HUES48 (cell line): Measurements from ENCODE around the gene DAO.

ENCODE experiments used
- H3K27ac ChIP-seq: one replicate; pipeline ENCODE4 v1.7.0; 2013; ENCODE audit warnings: low read depth, low read length, inconsistent platforms
- H3K27me3 ChIP-seq: 2 replicates; pipeline ENCODE4 v1.6.1; 2013; ENCODE audit warnings: mild to moderate bottlenecking, low read length; ENCODE audit not compliant: control insufficient read depth, insufficient read depth
- H3K36me3 ChIP-seq: 2 replicates; pipeline ENCODE4 v1.6.1; 2013; ENCODE audit warnings: low read length; ENCODE audit not compliant: control insufficient read depth, insufficient read depth
- H3K4me1 ChIP-seq: 2 replicates; pipeline ENCODE4 v1.6.1; 2013; ENCODE audit warnings: mild to moderate bottlenecking, low read length; ENCODE audit not compliant: control insufficient read depth, insufficient read depth
- H3K4me3 ChIP-seq: 2 replicates; pipeline ENCODE4 v1.5.1; 2013; ENCODE audit warnings: mild to moderate bottlenecking, low read depth, low read length
- H3K9ac ChIP-seq: 2 replicates; pipeline ENCODE4 v1.6.1; 2013; ENCODE audit warnings: mild to moderate bottlenecking, low read depth, low read length, moderate library complexity
- H3K9me3 ChIP-seq: 2 replicates; pipeline ENCODE4 v1.6.1; 2013; ENCODE audit warnings: low read length; ENCODE audit not compliant: control insufficient read depth, insufficient read depth

DAO gene

DNA sequence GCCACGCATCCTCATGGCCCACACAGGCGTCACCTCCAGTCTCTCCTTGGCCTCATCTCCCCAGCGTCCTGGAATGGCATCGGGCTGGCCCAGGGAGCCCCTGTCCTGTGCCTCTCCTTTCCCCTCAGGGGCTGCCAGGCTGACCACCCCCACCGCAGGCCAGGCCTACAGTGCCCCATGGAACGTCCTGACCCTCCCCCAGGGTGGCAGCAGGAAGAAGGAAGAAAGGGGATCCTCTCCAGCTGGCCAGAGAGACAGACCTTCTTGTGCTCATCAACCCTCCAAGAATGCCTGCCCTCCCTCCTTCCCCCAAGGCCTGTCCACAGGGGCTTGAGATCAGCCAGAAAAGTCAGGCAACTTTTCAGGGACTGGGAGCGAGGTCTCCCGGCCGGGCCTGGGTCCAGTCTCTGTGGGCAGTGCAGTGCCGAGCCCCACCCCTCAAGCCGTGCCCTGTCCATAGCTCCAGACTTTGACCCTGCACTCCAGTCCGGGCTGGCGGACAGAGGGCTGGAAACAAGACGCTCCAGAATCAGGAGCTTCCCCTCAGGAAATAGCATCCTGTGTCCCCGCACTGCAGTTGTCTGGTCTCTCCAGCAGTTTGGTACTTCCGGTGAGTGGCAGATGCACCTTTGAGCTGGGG is at the start of gene DAO:
Gene DAO, plus strand, starts transcription at position 478 of the 640 bp plus-strand sequence. CDS start 4,915 bp downstream, outside the sequence.
- no peaks in the 10 kb centered on the region for H3K36me3 ChIP-seq
- no peak within 1 kb of the TSS for H3K27ac ChIP-seq
- H3K9ac ChIP-seq = no peak within 1 kb of the TSS
- no peaks in the 10 kb centered on the region for H3K9me3 ChIP-seq
- no peak within 1 kb of the TSS for H3K4me3 ChIP-seq
- no peaks in the 10 kb centered on the region for H3K27me3 ChIP-seq
- no peaks in the 10 kb centered on the region for H3K4me1 ChIP-seq

DNA sequence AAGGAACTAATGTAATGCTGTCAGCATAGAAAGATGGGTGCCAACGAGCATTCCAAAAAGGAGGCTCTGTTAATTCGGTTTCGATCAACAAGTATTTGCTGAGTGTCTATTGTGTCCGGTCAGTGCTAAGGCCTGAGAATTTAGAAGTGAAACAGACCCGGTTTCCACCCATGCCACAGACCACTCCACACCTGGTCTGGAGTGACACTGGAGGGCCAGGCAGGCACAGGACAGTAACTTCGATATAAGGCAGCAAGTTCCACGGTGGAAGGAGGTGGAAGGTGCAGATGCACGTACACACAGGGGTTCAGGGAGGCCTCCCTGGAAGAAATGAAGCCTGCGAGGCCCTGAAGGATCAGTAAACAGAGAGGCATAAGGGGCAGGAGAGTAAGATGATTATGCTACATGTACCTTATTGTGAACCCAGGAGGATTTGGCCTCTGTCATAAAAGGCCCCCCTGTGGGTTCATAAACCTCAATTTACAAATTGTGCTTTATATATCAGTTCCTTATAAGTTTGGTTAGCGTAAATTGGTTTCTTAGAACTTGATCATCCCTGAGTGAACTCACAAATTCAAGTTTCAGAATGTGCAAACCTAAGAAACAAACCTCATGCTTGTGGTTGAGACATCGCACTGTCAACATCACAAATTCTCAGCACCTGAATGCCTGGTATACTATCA is 48.4 kb upstream of the DAO start:
- H3K27ac ChIP-seq = no peak overlapping the region
- H3K4me3 ChIP-seq = no peak overlapping the region
- peaks cover 13% of the 10 kb centered on the region; the same call in 1 of the 2 replicates for H3K4me1 ChIP-seq
- H3K9me3 ChIP-seq = no peaks in the 10 kb centered on the region
- H3K27me3 ChIP-seq = no peaks in the 10 kb centered on the region
- no peak overlapping the region for H3K9ac ChIP-seq
- peaks cover 21% of the 10 kb centered on the region for H3K36me3 ChIP-seq

DNA sequence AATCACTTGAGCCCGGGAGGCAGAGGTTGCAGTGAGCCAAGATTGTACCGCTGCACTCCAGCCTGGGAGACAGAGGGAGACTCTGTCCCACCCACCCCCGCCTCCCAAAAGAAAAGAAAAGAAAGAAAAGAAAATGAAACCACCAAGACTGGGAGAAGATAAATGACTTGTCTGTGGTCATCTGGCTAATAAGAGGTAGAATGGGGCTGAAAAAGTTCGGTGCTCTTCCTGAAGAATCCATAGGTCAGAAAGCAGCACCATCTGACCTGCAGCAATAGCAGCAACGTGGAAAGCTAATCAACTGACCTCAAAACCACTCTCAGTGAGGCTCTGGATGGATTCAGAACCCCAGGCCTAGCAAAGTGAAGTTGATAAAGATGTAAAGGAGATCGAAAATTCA is 47.7 kb upstream of the DAO start:
- H3K36me3 ChIP-seq = peaks cover 21% of the 10 kb centered on the region
- H3K4me3 ChIP-seq = no peak overlapping the region
- peaks cover 6% of the 10 kb centered on the region; the same call in 1 of the 2 replicates for H3K4me1 ChIP-seq
- no peak overlapping the region for H3K9ac ChIP-seq
- no peaks in the 10 kb centered on the region for H3K27me3 ChIP-seq
- no peaks in the 10 kb centered on the region for H3K9me3 ChIP-seq
- H3K27ac ChIP-seq = no peak overlapping the region

DNA sequence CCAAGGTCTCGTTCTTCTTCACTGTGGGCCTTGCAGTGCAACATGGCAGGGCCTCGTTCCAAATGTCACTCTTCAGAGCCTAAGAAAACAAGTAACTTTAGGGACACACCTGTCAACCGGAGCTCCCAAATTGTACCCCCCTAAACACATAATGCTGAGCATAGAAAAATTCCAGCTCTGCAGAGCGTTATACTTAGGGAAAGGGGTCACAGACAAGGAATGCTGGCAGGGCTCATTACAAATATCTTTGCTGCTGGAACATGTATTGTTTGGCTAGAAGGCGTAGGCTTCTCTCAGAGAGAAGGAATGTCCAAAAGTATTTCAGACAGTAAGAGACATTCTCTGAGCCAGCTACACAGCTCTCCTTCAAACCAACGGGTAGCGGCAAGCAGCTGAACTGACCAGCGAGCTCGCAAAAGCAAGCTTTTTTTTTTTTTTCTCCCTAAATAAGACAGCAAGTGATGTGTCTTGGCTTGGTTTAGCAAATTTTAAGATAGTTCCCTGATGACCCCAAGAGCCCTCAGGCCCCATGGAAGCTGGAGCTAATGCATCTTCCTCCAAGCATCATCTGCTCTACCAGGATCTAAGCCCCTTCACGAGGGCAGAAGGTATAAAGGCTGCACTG is 47.0 kb upstream of the DAO start:
- no peak overlapping the region for H3K4me3 ChIP-seq
- H3K36me3 ChIP-seq = peaks cover 21% of the 10 kb centered on the region
- no peaks in the 10 kb centered on the region; the same call in 1 of the 2 replicates for H3K4me1 ChIP-seq
- H3K27me3 ChIP-seq = no peaks in the 10 kb centered on the region
- H3K9me3 ChIP-seq = no peaks in the 10 kb centered on the region
- H3K27ac ChIP-seq = peak overlapping the region; percentile 83
- peak overlapping the region; percentile 36; the same call in 1 of the 2 replicates for H3K9ac ChIP-seq

DNA sequence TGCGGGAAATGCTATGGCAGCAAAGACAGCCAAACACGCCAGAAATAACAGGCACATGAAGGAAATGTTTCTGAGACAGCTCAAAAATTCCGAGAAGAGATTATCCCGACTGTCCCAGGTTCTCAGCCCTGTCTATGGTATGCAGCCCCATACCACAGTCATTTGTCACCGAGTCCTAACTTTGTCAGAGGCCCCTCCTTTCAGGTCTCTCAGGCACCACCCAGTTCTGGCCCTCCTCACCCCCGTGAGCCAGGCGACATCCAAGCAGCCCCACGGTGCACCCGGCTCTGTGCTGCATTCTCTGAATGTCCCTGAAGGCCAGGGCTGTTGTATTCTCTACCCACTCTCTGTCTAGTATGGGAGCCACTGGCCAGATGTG is 46.5 kb upstream of the DAO start:
- Histone ChIP-seq H3K4me3 (no peak overlapping the region), H3K27me3 (no peaks in the 10 kb centered on the region), H3K9me3 (no peaks in the 10 kb centered on the region), H3K9ac (peak overlapping the region; percentile 36; the same call in 1 of the 2 replicates), H3K36me3 (peaks cover 21% of the 10 kb centered on the region), H3K27ac (peak overlapping the region; percentile 83), H3K4me1 (peaks cover 5% of the 10 kb centered on the region)

DNA sequence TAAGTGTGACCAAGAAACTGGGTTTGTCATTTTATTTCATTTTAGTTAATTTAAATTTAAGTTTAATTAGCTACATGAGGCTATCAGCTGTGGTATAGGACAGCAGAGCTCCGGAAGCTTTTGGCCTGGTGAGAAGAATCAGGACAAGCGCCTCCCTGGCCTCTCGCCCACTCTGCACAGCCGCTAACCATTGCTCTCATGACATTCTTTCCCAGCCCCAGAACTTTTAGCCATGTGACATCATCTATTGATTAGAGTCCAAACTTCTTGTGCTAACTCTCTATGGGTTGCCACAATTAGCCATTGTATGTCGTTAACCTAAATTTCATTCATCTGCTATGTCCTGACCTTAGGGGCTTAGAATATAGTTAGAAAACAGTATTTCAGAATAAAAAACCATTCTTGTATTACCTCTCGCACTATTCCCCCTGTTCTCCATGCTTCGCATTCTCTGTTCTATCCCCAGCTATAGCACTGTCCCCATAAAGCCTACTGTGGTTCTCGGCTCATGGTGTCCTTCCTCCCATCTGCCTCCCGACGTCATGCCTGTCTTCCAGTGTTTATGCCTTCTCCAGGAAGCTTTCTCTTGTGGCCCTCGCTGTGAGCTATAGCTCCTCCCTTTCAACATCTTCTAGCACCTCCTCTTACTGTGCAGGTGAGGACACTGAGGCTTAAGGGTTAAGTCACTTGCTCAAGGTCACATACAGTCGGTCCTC is 46.0 kb upstream of the DAO start:
- H3K9me3 ChIP-seq = no peaks in the 10 kb centered on the region
- H3K27ac ChIP-seq = peak overlapping the region; percentile 40
- peaks cover 10% of the 10 kb centered on the region for H3K4me1 ChIP-seq
- H3K27me3 ChIP-seq = no peaks in the 10 kb centered on the region
- H3K4me3 ChIP-seq = no peak overlapping the region
- H3K9ac ChIP-seq = no peak overlapping the region
- H3K36me3 ChIP-seq = peaks cover 21% of the 10 kb centered on the region

DNA sequence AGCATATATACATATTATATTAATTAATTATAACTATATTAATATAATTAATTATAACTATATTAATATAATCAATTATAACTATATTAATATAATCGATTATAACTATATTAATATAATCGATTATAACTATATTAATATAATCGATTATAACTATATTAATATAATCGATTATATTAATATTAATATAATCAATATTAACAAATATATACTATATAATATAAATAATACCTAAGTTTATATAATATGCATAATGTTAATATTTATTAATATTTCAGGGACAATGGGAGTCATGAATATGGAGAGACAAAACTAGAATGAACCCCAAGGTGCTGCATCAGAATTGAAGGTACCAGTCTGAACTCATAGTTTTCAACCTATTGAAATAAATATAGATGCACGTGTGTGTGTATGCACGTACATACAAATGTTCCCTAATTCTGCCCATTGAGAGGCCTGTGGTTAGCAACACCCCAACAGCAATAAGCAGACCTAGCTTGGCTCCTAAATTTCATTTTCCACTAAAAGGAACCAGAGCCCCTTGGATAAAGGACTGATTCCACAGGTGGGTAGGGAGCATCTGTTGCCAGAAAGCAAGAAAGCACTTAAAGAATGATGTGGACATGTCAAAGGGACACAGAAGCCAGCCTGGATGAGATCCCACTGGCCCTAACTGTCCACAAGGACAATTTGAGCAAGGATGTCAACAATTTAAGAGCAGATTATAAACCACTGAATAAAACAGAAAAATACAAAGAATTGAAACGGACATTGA is 43.8 kb upstream of the DAO start:
- Histone ChIP-seq H3K27me3 (no peaks in the 10 kb centered on the region), H3K36me3 (peaks cover 20% of the 10 kb centered on the region), H3K4me3 (no peak overlapping the region), H3K9me3 (no peaks in the 10 kb centered on the region), H3K27ac (no peak overlapping the region), H3K9ac (no peak overlapping the region), H3K4me1 (peaks cover 16% of the 10 kb centered on the region)

DNA sequence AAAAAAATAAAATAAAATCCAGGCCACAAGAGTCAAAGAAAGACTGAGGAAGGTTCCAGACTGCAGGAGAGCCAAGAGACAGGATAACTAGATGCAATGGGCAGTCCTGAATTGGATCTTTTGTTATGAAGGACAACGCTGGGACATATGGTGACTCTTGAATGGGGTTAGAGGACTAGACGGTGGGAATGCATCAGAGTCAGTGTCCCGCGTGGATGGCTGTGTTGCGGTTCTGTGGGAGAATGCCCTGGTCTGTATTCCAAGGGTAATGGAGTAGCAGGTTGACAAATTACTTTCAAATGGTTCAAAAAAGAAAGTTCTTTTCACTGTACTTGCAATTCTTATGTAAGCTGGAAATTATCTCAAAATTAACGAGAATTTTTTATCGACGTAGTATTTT is 42.7 kb upstream of the DAO start:
- peaks cover 16% of the 10 kb centered on the region for H3K4me1 ChIP-seq

DNA sequence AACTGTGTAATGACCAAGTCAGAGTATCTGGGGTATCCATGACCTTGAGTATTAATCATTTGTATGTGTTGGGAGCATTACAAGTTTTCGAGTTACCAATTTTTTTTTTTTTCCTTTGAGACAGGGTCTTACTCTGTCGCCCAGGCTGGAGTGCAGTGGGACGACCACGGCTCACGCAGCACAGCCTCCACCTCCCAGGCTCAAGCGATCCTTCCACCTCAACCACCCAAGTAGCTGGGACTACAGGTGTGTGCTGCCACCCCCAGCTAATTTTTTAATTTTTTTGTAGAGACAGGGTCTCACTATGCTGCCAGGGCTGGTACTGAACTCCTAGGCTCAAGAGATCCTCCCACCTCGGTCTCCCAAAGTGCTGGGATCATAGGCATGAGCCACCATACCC is 42.2 kb upstream of the DAO start:
- Histone ChIP-seq H3K9ac (no peak overlapping the region; the same call in 1 of the 2 replicates), H3K36me3 (peaks cover 13% of the 10 kb centered on the region), H3K4me3 (no peak overlapping the region), H3K9me3 (no peaks in the 10 kb centered on the region), H3K27ac (peak overlapping the region; percentile 86), H3K4me1 (peaks cover 16% of the 10 kb centered on the region), H3K27me3 (no peaks in the 10 kb centered on the region)

More for the DNA sequence above, 42.7 kb upstream of the DAO start:
- Histone ChIP-seq H3K27me3 (no peaks in the 10 kb centered on the region), H3K9me3 (no peaks in the 10 kb centered on the region), H3K4me3 (no peak overlapping the region), H3K9ac (no peak overlapping the region), H3K27ac (no peak overlapping the region), H3K36me3 (peaks cover 13% of the 10 kb centered on the region)

DNA sequence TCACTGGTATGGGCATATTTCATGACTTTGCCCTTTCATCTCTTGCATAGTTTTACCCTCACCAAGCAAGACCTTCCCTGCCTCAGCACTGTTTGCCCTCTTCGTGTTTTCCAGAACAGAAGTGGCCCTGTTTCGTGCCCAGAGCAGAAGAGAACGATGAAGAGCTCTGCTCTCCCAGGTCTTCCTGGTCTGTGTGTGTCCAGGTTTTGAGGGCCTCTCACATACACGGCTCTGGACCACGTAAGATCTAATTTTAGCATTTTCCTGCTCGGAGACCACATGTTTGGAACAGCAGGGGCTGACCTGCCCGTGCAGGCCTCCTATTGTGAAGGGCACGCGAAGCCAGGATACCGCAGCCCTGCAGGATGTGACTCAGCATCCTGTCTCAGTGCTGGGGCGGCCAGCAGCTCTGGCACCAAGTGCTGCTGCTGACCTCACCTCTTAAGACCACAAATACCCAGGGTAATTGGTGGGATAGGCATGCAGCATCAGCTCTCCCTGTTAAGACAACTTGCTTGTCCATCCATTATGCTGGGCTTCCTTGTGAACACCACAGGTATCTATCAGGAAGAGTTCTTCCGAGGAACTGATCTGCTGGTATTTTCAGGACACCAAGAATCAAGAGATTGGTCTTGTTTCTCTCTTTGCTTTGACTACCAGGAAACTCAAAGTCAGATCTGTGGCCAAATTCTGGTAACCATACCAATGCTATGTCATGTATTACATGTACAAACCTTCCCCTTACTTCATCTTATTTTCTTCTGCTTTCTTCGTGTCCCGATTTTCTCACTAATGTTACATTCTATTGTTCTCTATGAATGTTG is 41.5 kb upstream of the DAO start:
- Histone ChIP-seq H3K4me3 (no peak overlapping the region), H3K4me1 (peaks cover 16% of the 10 kb centered on the region), H3K27me3 (no peaks in the 10 kb centered on the region), H3K36me3 (peaks cover 13% of the 10 kb centered on the region), H3K9ac (peak overlapping the region; percentile 45), H3K9me3 (no peaks in the 10 kb centered on the region), H3K27ac (peak overlapping the region; percentile 86)
